Neutrophil (primary cell): ENCODE data around the gene LRRC3C.

Source experiments
- H3K27ac ChIP-seq: fragments of 200-600 bp; sonication (generic); 2 replicates; pipeline ENCODE4 v1.5.1; 2016; ENCODE audit warnings: mild to moderate bottlenecking, moderate library complexity
- H3K27me3 ChIP-seq: fragments of 200-600 bp; sonication (generic); 2 replicates; pipeline ENCODE4 v1.6.0; 2016; ENCODE audit warnings: mild to moderate bottlenecking
- H3K36me3 ChIP-seq: fragments of 200-600 bp; sonication (generic); 2 replicates; pipeline ENCODE4 v1.5.1; 2017
- H3K4me1 ChIP-seq, 2 experiments: fragments of 200-600 bp in 1 of 2; sonication (generic) in 1 of 2; 1 replicate in 1 of 2; 2 replicates in 1 of 2; pipeline versions ENCODE4 v1.5.1 to v1.6.1; 2013 to 2016; ENCODE audit warnings: low read depth in 1 of 2, low read length in 1 of 2, mild to moderate bottlenecking in 1 of 2, moderate library complexity in 1 of 2; ENCODE audit not compliant: control insufficient read depth in 1 of 2, insufficient read depth in 1 of 2
- H3K4me3 ChIP-seq, 2 experiments: fragments of 200-600 bp in 1 of 2; sonication (generic) in 1 of 2; 1 replicate in 1 of 2; 2 replicates in 1 of 2; pipeline ENCODE4 v1.5.1; 2013 to 2016; ENCODE audit warnings: low read depth in 1 of 2, low read length in 1 of 2, mild to moderate bottlenecking in 1 of 2, moderate library complexity in 1 of 2
- H3K9me3 ChIP-seq: fragments of 200-600 bp; sonication (generic); 2 replicates; pipeline ENCODE4 v1.5.1; 2016
- TF ChIP-seq, protein P1 (sequence below): fragments of 200-600 bp; sonication (generic); IDR thresholded peaks from 2 replicates; pipeline ENCODE4 v1.5.1; 2016; ENCODE audit warnings: antibody characterized with exemption

LRRC3C gene

DNA sequence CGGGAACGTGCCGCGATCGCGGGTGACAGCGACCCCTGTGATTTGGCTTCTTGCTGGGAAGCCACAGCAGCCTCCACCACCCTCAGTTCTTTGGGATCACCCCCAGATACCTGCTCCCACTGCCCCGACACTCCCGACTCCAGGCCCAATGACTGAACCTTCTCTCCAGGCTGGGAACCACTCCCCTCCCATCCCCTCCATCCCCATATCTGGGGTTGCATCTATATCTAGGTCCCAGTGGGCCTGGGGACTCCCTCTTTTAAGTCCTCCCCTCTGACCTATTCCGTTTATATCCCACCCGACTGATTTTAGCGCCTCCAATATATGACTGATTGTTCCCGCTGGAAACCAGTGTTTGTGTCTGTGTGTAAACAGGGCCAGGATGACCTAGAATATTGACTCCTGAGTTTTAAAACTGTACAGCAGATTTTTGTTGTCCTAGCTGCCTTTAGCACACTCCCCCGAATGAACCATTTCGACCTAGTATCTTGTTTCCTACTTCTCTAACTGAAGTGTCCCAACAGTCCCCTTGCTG is 53.7 kb downstream of the LRRC3C start:
- peaks cover 27 to 30% of the 10 kb centered on the region in 2 experiments for H3K4me1 ChIP-seq
- TF ChIP-seq, protein P1, sequence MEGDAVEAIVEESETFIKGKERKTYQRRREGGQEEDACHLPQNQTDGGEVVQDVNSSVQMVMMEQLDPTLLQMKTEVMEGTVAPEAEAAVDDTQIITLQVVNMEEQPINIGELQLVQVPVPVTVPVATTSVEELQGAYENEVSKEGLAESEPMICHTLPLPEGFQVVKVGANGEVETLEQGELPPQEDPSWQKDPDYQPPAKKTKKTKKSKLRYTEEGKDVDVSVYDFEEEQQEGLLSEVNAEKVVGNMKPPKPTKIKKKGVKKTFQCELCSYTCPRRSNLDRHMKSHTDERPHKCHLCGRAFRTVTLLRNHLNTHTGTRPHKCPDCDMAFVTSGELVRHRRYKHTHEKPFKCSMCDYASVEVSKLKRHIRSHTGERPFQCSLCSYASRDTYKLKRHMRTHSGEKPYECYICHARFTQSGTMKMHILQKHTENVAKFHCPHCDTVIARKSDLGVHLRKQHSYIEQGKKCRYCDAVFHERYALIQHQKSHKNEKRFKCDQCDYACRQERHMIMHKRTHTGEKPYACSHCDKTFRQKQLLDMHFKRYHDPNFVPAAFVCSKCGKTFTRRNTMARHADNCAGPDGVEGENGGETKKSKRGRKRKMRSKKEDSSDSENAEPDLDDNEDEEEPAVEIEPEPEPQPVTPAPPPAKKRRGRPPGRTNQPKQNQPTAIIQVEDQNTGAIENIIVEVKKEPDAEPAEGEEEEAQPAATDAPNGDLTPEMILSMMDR = no peak
- H3K27ac ChIP-seq = peak overlapping the region; percentile 90

DNA sequence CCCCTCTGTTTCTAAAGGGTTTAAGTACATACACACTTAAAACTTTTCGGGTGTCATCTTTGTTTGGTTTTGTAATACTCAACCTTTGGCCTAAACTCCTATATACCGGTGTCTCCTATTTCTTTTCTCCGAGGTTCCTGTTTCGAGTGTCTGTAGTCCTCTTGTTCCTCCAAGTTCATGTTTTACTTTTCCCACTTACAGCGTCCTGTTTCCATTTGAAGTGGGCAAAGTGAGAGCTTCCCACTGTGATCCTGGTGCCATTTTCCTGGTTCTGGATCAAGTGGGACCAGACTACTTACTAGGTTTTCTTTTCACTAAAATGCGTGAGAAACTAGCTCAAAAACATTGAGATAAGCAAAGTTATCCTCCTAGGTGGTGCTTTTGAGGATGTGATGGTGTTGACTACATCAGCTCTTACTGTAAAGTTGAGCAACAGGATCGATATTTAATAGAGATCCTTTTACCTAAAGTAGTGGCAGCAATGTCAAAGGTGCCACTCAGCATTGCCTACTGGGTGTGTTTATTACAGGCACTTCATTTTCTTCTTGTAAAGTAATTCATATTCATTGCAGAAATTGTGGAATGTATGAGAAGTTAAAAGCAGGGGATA is 54.3 kb downstream of the LRRC3C start:
- peak overlapping the region; percentile 78 to 96 for H3K4me3 ChIP-seq
- H3K36me3 ChIP-seq = peaks cover 27% of the 10 kb centered on the region
- H3K9me3 ChIP-seq = no peaks in the 10 kb centered on the region
- peaks cover 27 to 30% of the 10 kb centered on the region in 2 experiments for H3K4me1 ChIP-seq
- TF ChIP-seq, protein P1 = no peak
- no peaks in the 10 kb centered on the region for H3K27me3 ChIP-seq
- H3K27ac ChIP-seq = peak overlapping the region; percentile 90

More for the DNA sequence above, 53.7 kb downstream of the LRRC3C start:
- peak overlapping the region; percentile 78 to 96 for H3K4me3 ChIP-seq
- H3K27me3 ChIP-seq = no peaks in the 10 kb centered on the region
- peaks cover 21% of the 10 kb centered on the region for H3K36me3 ChIP-seq
- no peaks in the 10 kb centered on the region for H3K9me3 ChIP-seq

DNA sequence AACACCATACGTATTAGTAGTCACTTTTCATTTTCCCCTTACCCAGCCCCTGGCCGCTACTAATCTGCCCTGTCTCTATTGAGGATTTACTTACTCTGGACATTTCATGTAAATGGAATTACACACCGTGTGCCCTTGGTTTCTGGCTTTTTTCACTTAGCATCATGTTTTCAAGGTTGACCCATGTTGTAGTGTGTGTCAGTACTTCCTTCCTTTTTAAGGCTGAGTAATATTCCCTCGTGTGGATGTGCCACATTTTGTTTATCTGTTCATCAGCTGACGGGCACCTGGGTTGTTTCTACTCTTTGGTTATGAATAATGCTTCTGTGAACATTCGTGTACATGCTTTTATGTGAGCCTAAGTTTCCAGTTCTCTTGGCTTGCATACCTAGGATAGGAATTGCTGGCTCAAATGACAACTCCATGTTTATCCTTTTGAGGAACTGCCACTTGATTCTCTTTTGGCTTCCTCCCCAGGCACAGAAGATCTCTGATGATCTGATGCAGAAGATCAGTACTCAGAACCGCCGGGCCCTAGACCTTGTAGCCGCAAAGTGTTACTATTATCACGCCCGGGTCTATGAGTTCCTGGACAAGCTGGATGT is 60.8 kb downstream of the LRRC3C start:
- TF ChIP-seq, protein P1 = no peak

DNA sequence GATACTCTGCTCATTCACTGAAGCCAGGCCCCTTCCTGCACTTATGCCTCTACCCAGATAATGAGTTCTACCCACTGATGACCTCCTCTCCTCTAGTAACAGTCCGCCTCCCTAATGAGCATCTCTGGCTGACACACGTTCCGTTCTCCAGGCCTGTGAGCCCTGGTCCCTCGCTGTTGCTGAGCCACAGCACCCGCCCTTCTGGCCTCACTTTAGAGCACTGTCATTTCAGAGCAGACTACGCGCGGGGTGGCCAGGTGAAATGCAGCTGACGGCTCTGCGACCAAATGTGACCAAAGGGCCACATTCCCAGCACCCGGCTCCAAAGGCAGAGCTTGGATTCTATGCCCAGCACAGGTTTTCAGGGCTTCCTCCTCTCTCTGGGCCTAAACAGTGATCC is 66.9 kb downstream of the LRRC3C start:
- no peaks in the 10 kb centered on the region for H3K4me1 ChIP-seq
- no peak overlapping the region for H3K4me3 ChIP-seq
- H3K27ac ChIP-seq = no peak overlapping the region
- H3K27me3 ChIP-seq = no peaks in the 10 kb centered on the region
- peaks cover 95% of the 10 kb centered on the region for H3K36me3 ChIP-seq
- TF ChIP-seq, protein P1 = no peak
- no peaks in the 10 kb centered on the region for H3K9me3 ChIP-seq

More for the DNA sequence above, 60.8 kb downstream of the LRRC3C start:
- H3K27ac ChIP-seq = no peak overlapping the region
- no peaks in the 10 kb centered on the region for H3K27me3 ChIP-seq
- no peaks in the 10 kb centered on the region for H3K4me1 ChIP-seq
- no peak overlapping the region for H3K4me3 ChIP-seq
- peaks cover 92% of the 10 kb centered on the region for H3K36me3 ChIP-seq
- no peaks in the 10 kb centered on the region for H3K9me3 ChIP-seq
